Stomach (tissue), 9 donors: ENCODE data around the gene UTP20. TPM values are rescaled to one million over a fixed set of nuclear protein-coding genes. Genes with fewer than 3 reads are reported as not detected.

Experiments
- DNase-seq, 2 donors: peaks; one replicate each; pipeline versions ENCODE4 v3.0.0 to v3.0.0-alpha.2; 2013 to 2019
- H3K27ac ChIP-seq, 5 donors: fragments of 200-600 bp in 4 of 5; sonication (generic) in 4 of 5; one replicate each; pipeline ENCODE4 v1.5.1; 2013 to 2019; ENCODE audit warnings: mild to moderate bottlenecking in 1 of 5, moderate library complexity in 1 of 5
- H3K27me3 ChIP-seq, 3 donors: fragments of 200-600 bp; sonication (generic); one replicate each; pipeline ENCODE4 v1.5.1; 2017 to 2019; ENCODE audit warnings: mixed run types in 1 of 3
- H3K36me3 ChIP-seq, 4 donors: fragments of 200-600 bp; sonication (generic); 1 replicate in 3 of 4; 2 replicates in 1 of 4; pipeline ENCODE4 v1.5.1; 2016 to 2019
- H3K4me1 ChIP-seq, 4 donors: fragments of 200-600 bp; sonication (generic); one replicate each; pipeline ENCODE4 v1.5.1; 2016 to 2019
- H3K4me3 ChIP-seq, 4 donors: fragments of 200-600 bp; sonication (generic) in 3 of 4; one replicate each; pipeline ENCODE4 v1.5.1; 2016 to 2019; ENCODE audit warnings: mild to moderate bottlenecking in 1 of 4
- H3K9me3 ChIP-seq, 4 donors: fragments of 200-600 bp; sonication (generic); one replicate each; pipeline ENCODE4 v1.5.1; 2016 to 2019
- EP300 ChIP-seq: sonication (generic); formaldehyde crosslinking; IDR thresholded peaks from one replicate; pipeline ENCODE4 v1.6.1; 2017; ENCODE audit warnings: antibody characterized with exemption
- POLR2A ChIP-seq, 4 donors: fragments of 450-650 bp; IDR thresholded peaks; one replicate each; pipeline ENCODE4 v1.6.1; 2016; ENCODE audit warnings: antibody characterized with exemption in 4 of 4, control low read depth in 2 of 4, mild to moderate bottlenecking in 1 of 4, moderate library complexity in 1 of 4
- POLR2AphosphoS5 ChIP-seq, 3 donors: sonication (generic); formaldehyde crosslinking; IDR thresholded peaks; one replicate each; pipeline ENCODE4 v1.6.1; 2016; ENCODE audit warnings: antibody characterized with exemption in 3 of 3
- WGBS, 5 donors: extraction: QIAGEN DNeasy Blood & Tissue Kit in 3 of 5; methylation state at CpG; one replicate each; pipeline versions ENCODE4 v1.1.5 to v1.1.7; 2013 to 2018; 5-methylcytosine and 5-hydroxymethylcytosine counted together
- intact Hi-C: fragments of 100-400 bp; cut with DNase I; formaldehyde crosslinking; loops from one replicate; pipeline ENCODE4 v1.15.1; 2023; ENCODE audit warnings: low total_unique reads
- polyA plus RNA-seq, 3 donors: library from polyadenylated mRNA; stranded (reverse); fragments of 200-250 nt; gene quantifications; one replicate each; pipeline ENCODE4 v1.2.3, GENCODE V29; 2013
- total RNA-seq, 5 donors: library from RNA; depleted of rRNA; stranded (reverse); fragments of >200 nt; gene quantifications; one replicate each; pipeline versions ENCODE4 v1.1.0 to v1.2.3, GENCODE V29; 2014 to 2016
- TF ChIP-seq, protein P1 (sequence below), 7 experiments: fragments of 450-650 bp in 4 of 7; fragments of 200-600 bp in 3 of 7; sonication (generic) in 3 of 7; IDR thresholded peaks; one replicate each; pipeline ENCODE4 v1.5.1; 2016 to 2019; ENCODE audit warnings: antibody characterized with exemption in 7 of 7, control low read depth in 2 of 7, mild to moderate bottlenecking in 1 of 7
- donor health status: healthy with polysubstance abuse.
- donor health status: Bipolar disorder and iron deficiency.
- donor health status: healthy.

Gene UTP20
- total and polyA plus RNA-seq, 8 donors: 1.4 to 23.2 (median 4.8) TPM

DNA sequence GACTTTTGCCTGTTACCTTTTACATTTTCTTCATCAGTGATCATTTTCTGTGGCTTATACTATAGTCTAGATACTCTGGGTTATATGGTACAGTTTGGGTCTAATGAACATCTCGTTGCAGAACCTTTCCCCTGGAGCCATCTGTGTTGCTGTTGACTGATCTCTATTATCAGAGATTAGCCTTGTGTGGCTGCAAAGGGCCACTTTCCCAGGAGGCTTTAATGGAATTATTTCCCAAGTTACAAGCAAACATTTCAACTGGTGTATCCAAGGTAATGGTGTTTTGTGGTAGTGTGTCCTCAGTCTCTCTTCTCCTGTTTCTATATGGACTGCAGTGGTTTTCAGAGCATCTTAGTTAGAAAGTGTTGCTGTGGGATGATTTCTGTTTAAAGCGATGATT, 25.9 kb downstream of the UTP20 start:
- peaks cover 0 to 4% (median 0%) of the 10 kb centered on the region in 4 donors for H3K4me1 ChIP-seq
- H3K27me3 ChIP-seq: no peaks in the 10 kb centered on the region
- DNase-seq: no peak
- H3K4me3 ChIP-seq: no peak overlapping the region
- H3K9me3 ChIP-seq: no peaks in the 10 kb centered on the region
- intact Hi-C loops: no loop called here
- no peak overlapping the region for H3K27ac ChIP-seq
- WGBS, 5 donors: 77 to 95% (median 85%) methylated on average over 2 of the region's 2 CpGs
- peaks cover 23 to 99% (median 95%) of the 10 kb centered on the region in 4 donors for H3K36me3 ChIP-seq
- TF ChIP-seq POLR2A (IDR thresholded peaks at IDR 0.05) (no peak), POLR2AphosphoS5 (IDR thresholded peaks at IDR 0.05) (no peak), EP300 (no peak)
- TF ChIP-seq, protein P1, sequence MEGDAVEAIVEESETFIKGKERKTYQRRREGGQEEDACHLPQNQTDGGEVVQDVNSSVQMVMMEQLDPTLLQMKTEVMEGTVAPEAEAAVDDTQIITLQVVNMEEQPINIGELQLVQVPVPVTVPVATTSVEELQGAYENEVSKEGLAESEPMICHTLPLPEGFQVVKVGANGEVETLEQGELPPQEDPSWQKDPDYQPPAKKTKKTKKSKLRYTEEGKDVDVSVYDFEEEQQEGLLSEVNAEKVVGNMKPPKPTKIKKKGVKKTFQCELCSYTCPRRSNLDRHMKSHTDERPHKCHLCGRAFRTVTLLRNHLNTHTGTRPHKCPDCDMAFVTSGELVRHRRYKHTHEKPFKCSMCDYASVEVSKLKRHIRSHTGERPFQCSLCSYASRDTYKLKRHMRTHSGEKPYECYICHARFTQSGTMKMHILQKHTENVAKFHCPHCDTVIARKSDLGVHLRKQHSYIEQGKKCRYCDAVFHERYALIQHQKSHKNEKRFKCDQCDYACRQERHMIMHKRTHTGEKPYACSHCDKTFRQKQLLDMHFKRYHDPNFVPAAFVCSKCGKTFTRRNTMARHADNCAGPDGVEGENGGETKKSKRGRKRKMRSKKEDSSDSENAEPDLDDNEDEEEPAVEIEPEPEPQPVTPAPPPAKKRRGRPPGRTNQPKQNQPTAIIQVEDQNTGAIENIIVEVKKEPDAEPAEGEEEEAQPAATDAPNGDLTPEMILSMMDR (IDR thresholded peaks at IDR 0.05): no peak

DNA sequence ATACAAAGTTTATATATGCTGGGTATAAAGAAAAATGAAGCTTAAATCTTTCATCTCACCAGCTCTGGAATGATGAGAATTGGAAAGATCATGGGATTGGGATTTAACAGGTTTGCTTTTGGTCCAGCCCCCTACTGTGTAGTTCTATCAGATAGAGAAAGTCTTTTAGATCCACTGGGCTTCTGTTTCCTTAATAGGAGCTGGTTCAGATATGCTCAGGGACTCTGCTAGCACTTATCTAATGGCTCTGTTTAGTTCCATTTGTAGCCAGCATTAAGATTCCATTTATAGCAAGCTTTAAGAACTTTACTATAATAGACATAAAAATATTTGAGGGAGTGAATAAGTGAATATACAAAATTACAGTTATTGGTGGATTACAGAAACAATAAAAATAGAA, 42.6 kb downstream of the UTP20 start:
- no peak overlapping the region for H3K27ac ChIP-seq
- no peaks in the 10 kb centered on the region for H3K4me1 ChIP-seq
- peaks cover 18 to 78% (median 74%) of the 10 kb centered on the region in 4 donors for H3K36me3 ChIP-seq
- DNase-seq: no peak
- TF ChIP-seq POLR2AphosphoS5 (IDR thresholded peaks at IDR 0.05): no peak
- TF ChIP-seq, protein P1 (IDR thresholded peaks at IDR 0.05): no peak
- TF ChIP-seq POLR2A (IDR thresholded peaks at IDR 0.05): no peak
- TF ChIP-seq EP300: no peak
- no peak overlapping the region for H3K4me3 ChIP-seq
- H3K27me3 ChIP-seq: no peaks in the 10 kb centered on the region
- H3K9me3 ChIP-seq: no peaks in the 10 kb centered on the region
- intact Hi-C loops: no loop called here

DNA sequence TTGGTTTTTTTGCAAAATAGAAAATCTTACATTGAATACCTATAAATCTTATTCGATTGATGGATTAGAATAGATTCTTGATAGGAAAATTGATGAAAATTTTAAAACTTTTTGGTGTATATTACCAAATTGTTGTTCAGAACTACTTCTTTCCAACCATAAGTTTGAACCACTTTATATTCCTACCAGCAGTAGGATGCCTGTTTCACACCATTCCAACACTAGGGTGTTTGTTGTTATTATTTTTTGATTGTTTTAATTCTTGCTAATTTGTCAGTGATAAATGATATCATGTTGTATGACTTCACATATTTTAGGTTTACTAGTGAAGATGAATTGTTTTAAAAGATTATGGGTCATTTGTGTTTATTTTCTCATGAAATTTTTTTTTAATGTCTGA, 43.4 kb downstream of the UTP20 start:
- H3K36me3 ChIP-seq: peaks cover 20 to 78% (median 74%) of the 10 kb centered on the region in 4 donors
- no peaks in the 10 kb centered on the region for H3K4me1 ChIP-seq
- H3K27me3 ChIP-seq: no peaks in the 10 kb centered on the region
- DNase-seq: no peak
- 96 to 100% (median 100%) methylated on average over 1 of the region's 1 CpG for WGBS, 5 donors
- no peak overlapping the region for H3K27ac ChIP-seq
- intact Hi-C loops: no loop called here
- TF ChIP-seq, protein P1 (IDR thresholded peaks at IDR 0.05): no peak
- TF ChIP-seq POLR2AphosphoS5 (IDR thresholded peaks at IDR 0.05): no peak
- no peak for TF ChIP-seq EP300
- TF ChIP-seq POLR2A (IDR thresholded peaks at IDR 0.05): no peak
- H3K9me3 ChIP-seq: no peaks in the 10 kb centered on the region
- H3K4me3 ChIP-seq: no peak overlapping the region

DNA sequence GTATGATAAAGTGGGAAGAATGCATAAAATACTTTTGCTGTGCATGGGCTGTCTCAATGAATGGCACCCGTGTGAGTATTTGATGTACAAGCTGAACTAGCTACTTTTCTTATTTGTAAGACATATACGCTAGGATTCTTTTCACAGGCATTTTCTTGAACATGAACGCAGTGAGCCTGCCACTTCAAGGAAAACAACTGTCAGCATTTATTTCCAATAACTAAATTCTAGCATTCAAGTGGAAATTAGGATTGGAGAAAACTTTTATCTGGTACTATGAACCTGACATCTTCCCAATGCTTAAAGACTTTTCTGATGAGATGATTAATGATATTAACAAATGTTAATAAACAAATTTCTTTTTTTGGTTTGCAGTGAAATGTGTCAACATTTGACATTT, 45.7 kb downstream of the UTP20 start:
- no peak overlapping the region for H3K4me3 ChIP-seq
- no peak overlapping the region for H3K27ac ChIP-seq
- H3K27me3 ChIP-seq: no peaks in the 10 kb centered on the region
- no peaks in the 10 kb centered on the region for H3K9me3 ChIP-seq
- WGBS, 5 donors: 93 to 96% (median 94%) methylated on average over 3 of the region's 3 CpGs
- H3K4me1 ChIP-seq: no peaks in the 10 kb centered on the region
- peaks cover 23 to 79% (median 75%) of the 10 kb centered on the region in 4 donors for H3K36me3 ChIP-seq
- intact Hi-C loops: no loop called here
- DNase-seq: no peak
- no peak for TF ChIP-seq POLR2A (IDR thresholded peaks at IDR 0.05)
- TF ChIP-seq, protein P1 (IDR thresholded peaks at IDR 0.05): no peak
- no peak for TF ChIP-seq EP300
- no peak for TF ChIP-seq POLR2AphosphoS5 (IDR thresholded peaks at IDR 0.05)
